ENCODE data around the gene PRRC1. TPM values are rescaled to one million over a fixed set of nuclear protein-coding genes. Genes with fewer than 3 reads are reported as not detected.

PRRC1 gene
- total RNA-seq, 1 donor from 2014 or later = 39.5 TPM

GRCh38 chr5:127588368-127588767, 70.9 kb downstream of the PRRC1 start:
- TF ChIP-seq CTCF (IDR thresholded peaks at IDR 0.05) = no peak
- no peak for DNase-seq (ENCODE audit: low spot score in 2 of 2)
- H3K27me3 ChIP-seq = no peaks in the 10 kb centered on the region
- H3K36me3 ChIP-seq = no peaks in the 10 kb centered on the region
- H3K9me3 ChIP-seq = no peaks in the 10 kb centered on the region
- no peaks in the 10 kb centered on the region for H3K4me1 ChIP-seq
- H3K4me3 ChIP-seq = no peak overlapping the region
- intact Hi-C loops (cut with DNase I) = no loop called here
- H3K27ac ChIP-seq = no peak overlapping the region

- no peaks in the 10 kb centered on the region for H3K27me3 ChIP-seq
- intact Hi-C loops (cut with DNase I) = no loop called here
- no peak overlapping the region for H3K4me3 ChIP-seq
- no peaks in the 10 kb centered on the region for H3K4me1 ChIP-seq
- TF ChIP-seq CTCF (IDR thresholded peaks at IDR 0.05) = no peak
- no peak for DNase-seq (ENCODE audit: low spot score in 2 of 2)
- no peak overlapping the region for H3K27ac ChIP-seq
- H3K36me3 ChIP-seq = no peaks in the 10 kb centered on the region
- no peaks in the 10 kb centered on the region for H3K9me3 ChIP-seq
Measured at GRCh38 chr5:127589309-127590030, 72.0 kb downstream of the PRRC1 start.

GRCh38 chr5:127590156-127590722, 72.8 kb downstream of the PRRC1 start:
- Histone ChIP-seq H3K4me3 (no peak overlapping the region), H3K27ac (no peak overlapping the region), H3K4me1 (no peaks in the 10 kb centered on the region), H3K9me3 (no peaks in the 10 kb centered on the region), H3K27me3 (no peaks in the 10 kb centered on the region), H3K36me3 (no peaks in the 10 kb centered on the region)
- TF ChIP-seq CTCF (IDR thresholded peaks at IDR 0.05) = no peak
- intact Hi-C loops (cut with DNase I) = no loop called here
- no peak for DNase-seq (ENCODE audit: low spot score in 2 of 2)

GRCh38 chr5:127595484-127596368, 78.3 kb downstream of the PRRC1 start:
- TF ChIP-seq CTCF (IDR thresholded peaks at IDR 0.05) = no peak
- intact Hi-C loops (cut with DNase I) = no loop called here
- no peaks in the 10 kb centered on the region for H3K36me3 ChIP-seq
- H3K4me1 ChIP-seq = no peaks in the 10 kb centered on the region
- no peak for DNase-seq (ENCODE audit: low spot score in 2 of 2)
- no peaks in the 10 kb centered on the region for H3K27me3 ChIP-seq
- H3K27ac ChIP-seq = no peak overlapping the region
- H3K4me3 ChIP-seq = no peak overlapping the region
- H3K9me3 ChIP-seq = no peaks in the 10 kb centered on the region

GRCh38 chr5:127596501-127596900, 79.1 kb downstream of the PRRC1 start:
- intact Hi-C loops (cut with DNase I) = no loop called here
- Histone ChIP-seq H3K27ac (no peak overlapping the region), H3K9me3 (no peaks in the 10 kb centered on the region), H3K4me1 (no peaks in the 10 kb centered on the region), H3K4me3 (no peak overlapping the region), H3K36me3 (no peaks in the 10 kb centered on the region), H3K27me3 (no peaks in the 10 kb centered on the region)
- no peak for DNase-seq (ENCODE audit: low spot score in 2 of 2)
- TF ChIP-seq CTCF (IDR thresholded peaks at IDR 0.05) = no peak
